ENCODE results near the gene SLC5A8. TPM values are rescaled to one million over a fixed set of nuclear protein-coding genes. Genes with fewer than 3 reads are reported as not detected.

The SLC5A8 gene
- total and polyA plus RNA-seq, 9 of the 15 experiments (the other 6 are each of a cell fraction or from before 2014, with no cell fraction given) = not detected

- TF ChIP-seq SMAD3 (CRISPR knock-in tag; conservative IDR thresholded peaks at IDR 0.05) (no peak), ZBTB12 (CRISPR knock-in tag; IDR thresholded peaks at IDR 0.05) (no peak), SETDB1 (IDR thresholded peaks at IDR 0.05; ENCODE audit: low read length) (no peak), ETS2 (tag; IDR thresholded peaks at IDR 0.05; ENCODE audit: borderline replicate concordance, poor library complexity, severe bottlenecking) (no peak), HES1 (IDR thresholded peaks at IDR 0.05; ENCODE audit: low read depth) (no peak), ZBTB49 (CRISPR knock-in tag; IDR thresholded peaks at IDR 0.05; ENCODE audit: borderline replicate concordance) (no peak), HNRNPUL1 (IDR thresholded peaks at IDR 0.05; ENCODE audit: low read length) (no peak), FOXM1 (IDR thresholded peaks at IDR 0.05; ENCODE audit: low read depth) (no peak), FOXM1 (CRISPR knock-in tag; IDR thresholded peaks at IDR 0.05; ENCODE audit: low read depth) (no peak), ZNF311 (CRISPR knock-in tag; IDR thresholded peaks at IDR 0.05) (no peak), IFI16 (CRISPR knock-in tag; IDR thresholded peaks at IDR 0.05) (no peak), ZNF395 (CRISPR knock-in tag; IDR thresholded peaks at IDR 0.05) (no peak), XRCC4 (IDR thresholded peaks at IDR 0.05; ENCODE audit: extremely low read depth, insufficient read depth, insufficient read length) (no peak), ZNF263 (CRISPR knock-in tag; IDR thresholded peaks at IDR 0.05; ENCODE audit: borderline replicate concordance) (no peak), ZNF584 (CRISPR knock-in tag; IDR thresholded peaks at IDR 0.05; ENCODE audit: low read depth) (no peak), SAP30 (IDR thresholded peaks at IDR 0.05; ENCODE audit: borderline replicate concordance, insufficient read depth, low read depth, low read length, poor library complexity, severe bottlenecking) (no peak), FOXA1 (IDR thresholded peaks at IDR 0.05; ENCODE audit: borderline replicate concordance) (no peak)
Measured at GRCh38 chr12:101256266-101256665, 46.2 kb upstream of the SLC5A8 start (continued).
